Measurements from ENCODE around the gene KLF4. TPM values are rescaled to one million over a fixed set of nuclear protein-coding genes. Genes with fewer than 3 reads are reported as not detected.
"Not testable (repeated sequence)": the region's sequence is repeated elsewhere in the genome, so short reads cannot be mapped to it uniquely, and the experiment has no call there.

Gene KLF4
- total and polyA plus RNA-seq, 7 donors = 7.5 to 17.2 (median 13.1) TPM

DNA sequence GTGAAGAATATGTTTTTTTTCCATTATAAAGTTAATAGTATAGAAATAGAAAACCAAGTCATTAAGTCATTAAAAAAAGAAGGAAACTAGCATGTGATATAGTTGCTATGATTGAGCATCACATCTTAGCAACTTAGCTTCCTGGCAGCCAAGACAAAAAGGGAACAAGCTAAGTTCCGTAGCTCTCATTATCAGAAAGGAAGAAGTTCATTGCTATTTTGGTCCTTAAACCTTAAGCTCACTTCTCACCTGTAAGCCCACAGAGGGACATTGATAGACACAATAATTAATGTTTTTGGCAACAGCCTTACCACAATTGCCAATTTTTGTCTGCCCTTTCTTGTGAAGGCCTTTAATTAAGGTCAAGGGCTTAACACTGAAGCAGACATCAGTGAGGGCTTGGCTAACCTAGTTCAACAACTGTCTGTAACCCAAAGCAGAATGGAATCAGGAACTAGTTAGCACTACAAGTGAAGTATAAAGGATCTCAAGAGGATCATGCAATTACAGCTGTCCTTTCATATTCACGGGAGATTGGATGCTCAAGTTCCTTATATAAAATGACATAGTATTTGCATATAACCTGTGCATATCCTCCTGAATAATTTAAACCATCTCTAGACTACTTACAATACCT, 24.0 kb upstream of the KLF4 start:
- WGBS, 3 donors = 52 to 74% (median 64%) methylated on average over 2 of the region's 2 CpGs
- TF ChIP-seq, protein P1, sequence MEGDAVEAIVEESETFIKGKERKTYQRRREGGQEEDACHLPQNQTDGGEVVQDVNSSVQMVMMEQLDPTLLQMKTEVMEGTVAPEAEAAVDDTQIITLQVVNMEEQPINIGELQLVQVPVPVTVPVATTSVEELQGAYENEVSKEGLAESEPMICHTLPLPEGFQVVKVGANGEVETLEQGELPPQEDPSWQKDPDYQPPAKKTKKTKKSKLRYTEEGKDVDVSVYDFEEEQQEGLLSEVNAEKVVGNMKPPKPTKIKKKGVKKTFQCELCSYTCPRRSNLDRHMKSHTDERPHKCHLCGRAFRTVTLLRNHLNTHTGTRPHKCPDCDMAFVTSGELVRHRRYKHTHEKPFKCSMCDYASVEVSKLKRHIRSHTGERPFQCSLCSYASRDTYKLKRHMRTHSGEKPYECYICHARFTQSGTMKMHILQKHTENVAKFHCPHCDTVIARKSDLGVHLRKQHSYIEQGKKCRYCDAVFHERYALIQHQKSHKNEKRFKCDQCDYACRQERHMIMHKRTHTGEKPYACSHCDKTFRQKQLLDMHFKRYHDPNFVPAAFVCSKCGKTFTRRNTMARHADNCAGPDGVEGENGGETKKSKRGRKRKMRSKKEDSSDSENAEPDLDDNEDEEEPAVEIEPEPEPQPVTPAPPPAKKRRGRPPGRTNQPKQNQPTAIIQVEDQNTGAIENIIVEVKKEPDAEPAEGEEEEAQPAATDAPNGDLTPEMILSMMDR (IDR thresholded peaks at IDR 0.05) = no peak
- no peak overlapping the region for H3K27ac ChIP-seq
- DNase-seq (no peak), ATAC-seq (no peak)
- intact Hi-C loops (cut with DNase I) = no loop called here
- H3K27me3 ChIP-seq (ENCODE audit: insufficient read depth in 3 of 3, low read length in 2 of 3) = no peaks in the 10 kb centered on the region
- H3K4me3 ChIP-seq = no peak overlapping the region
- no peaks in the 10 kb centered on the region for H3K4me1 ChIP-seq
- H3K9me3 ChIP-seq = no peaks in the 10 kb centered on the region
- no peaks in the 10 kb centered on the region for H3K36me3 ChIP-seq (ENCODE audit: insufficient read depth in 1 of 2, low read depth in 1 of 2)

DNA sequence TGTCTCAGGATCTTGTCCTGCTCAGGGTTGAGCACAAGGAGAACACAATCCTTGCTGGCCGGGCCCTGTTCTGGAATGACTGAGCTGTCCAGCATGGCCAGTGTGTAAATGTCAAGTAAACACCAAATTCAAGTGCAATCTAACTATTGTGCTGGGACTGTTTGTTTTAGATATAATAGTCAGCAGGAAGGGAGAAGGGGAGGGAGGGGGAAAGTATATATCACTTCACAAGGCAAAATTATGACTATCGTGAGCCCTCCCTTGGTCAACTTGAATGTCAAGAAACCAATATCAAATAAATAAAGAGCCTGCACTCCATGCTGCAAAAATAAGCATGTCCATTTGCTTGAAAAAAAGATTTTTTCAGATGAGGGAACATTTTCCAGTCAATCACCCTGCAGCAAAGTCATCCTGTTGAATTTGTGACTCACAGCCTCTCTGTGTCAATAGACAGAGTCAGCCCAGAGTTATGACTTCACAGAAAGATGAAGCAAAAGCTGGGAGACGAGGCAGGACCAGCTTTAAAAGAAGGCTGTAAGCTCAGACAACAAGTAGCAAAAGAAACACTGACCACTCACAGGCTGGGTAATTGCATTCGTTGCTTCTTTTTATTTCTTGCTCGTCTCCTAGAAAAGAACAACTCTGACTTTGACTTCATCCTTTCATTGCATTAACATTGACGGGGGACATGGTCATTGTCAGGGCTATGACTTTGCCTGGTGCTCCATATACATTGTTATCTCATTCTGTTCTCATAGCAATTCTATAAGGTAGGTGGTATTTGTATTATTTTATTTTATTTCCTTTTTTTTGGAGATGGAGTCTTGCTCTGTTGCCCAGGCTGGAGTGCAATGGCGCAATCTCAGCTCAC, 15.3 kb upstream of the KLF4 start:
- Histone ChIP-seq H3K27me3 (ENCODE audit: insufficient read depth in 3 of 3, low read length in 2 of 3) (no peaks in the 10 kb centered on the region), H3K36me3 (ENCODE audit: insufficient read depth in 1 of 2, low read depth in 1 of 2) (no peaks in the 10 kb centered on the region), H3K4me1 (no peaks in the 10 kb centered on the region), H3K9me3 (no peaks in the 10 kb centered on the region), H3K4me3 (no peak overlapping the region), H3K27ac (no peak overlapping the region)
- intact Hi-C loops (cut with DNase I) = loop anchor here in 1 of 2 donors (10.0 kb wide), 1 partner anchor 60 kb away; no protein-coding TSS in a partner anchor
- no peak for DNase-seq
- TF ChIP-seq, protein P1 (IDR thresholded peaks at IDR 0.05) = no peak
- ATAC-seq = no peak
- 76 to 84% (median 80%) methylated on average over 7 of the region's 7 CpGs for WGBS, 3 donors

DNA sequence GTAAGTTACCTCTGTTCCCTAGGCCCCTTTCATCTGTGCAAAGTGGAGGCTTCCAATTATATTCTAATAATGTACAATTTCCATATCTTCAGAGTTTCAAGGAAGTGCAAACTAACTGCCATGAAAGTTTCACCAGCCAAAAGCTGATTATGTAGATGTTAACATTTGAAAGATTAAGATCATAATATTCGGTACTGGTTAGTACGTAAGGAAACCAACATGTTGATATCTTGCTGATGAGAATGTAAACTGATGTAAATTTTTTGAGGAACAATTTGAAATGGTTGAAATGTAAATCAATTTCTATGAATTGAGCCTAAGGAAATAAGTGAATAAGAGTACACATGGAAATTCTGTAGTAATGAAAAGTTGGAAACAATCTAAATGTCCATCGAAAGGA, 12.9 kb upstream of the KLF4 start:
- Histone ChIP-seq H3K27ac (no peak overlapping the region), H3K4me3 (no peak overlapping the region), H3K9me3 (no peaks in the 10 kb centered on the region), H3K27me3 (ENCODE audit: insufficient read depth in 3 of 3, low read length in 2 of 3) (no peaks in the 10 kb centered on the region), H3K36me3 (ENCODE audit: insufficient read depth in 1 of 2, low read depth in 1 of 2) (no peaks in the 10 kb centered on the region), H3K4me1 (no peaks in the 10 kb centered on the region)
- intact Hi-C loops (cut with DNase I) = loop anchor here in 1 of 2 donors (10.0 kb wide), 1 partner anchor 62 kb away; no protein-coding TSS in a partner anchor
- 95 to 97% (median 97%) methylated on average over 3 of the region's 3 CpGs for WGBS, 3 donors
- ATAC-seq (no peak), DNase-seq (no peak)
- TF ChIP-seq, protein P1 (IDR thresholded peaks at IDR 0.05) = no peak

DNA sequence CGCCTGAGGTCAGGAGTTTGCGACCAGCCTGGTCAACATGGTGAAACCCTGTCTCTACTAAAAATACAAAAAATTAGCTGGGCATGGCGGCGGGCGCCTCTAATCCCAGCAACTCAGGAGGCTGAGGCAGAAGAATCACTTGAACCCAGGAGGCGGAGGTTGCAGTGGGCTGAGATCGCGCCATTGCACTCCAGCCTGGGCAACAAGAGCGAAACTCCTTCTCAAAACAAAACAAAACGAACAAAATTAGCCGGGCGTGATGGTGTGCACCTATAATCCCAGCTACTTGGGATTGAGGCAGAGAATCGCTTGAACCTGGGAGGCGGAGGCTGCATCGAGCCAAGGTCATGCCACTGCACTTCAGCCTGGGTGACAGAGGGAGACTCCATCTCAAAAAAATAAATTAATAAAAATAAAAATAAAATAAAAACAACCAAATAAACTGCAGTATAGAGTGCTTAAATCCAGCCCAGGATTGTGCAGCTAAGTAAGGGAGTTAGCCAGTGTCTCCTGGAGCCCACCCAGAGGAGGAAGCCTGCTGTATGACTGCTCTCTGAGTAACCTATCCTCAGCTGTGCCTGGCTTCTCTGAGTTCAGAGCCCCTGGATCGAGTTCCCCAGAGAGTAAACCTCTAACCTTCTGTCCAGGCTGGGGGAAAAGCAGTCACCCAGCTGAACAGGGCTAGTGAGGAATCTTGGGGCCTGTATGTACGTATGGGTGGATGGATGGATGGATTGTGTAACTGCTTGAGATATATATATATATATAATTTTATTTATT, 11.0 kb upstream of the KLF4 start:
- H3K9me3 ChIP-seq; DNase-seq; H3K27ac ChIP-seq; H3K4me1 ChIP-seq; H3K4me3 ChIP-seq; ATAC-seq; H3K36me3 ChIP-seq (ENCODE audit: insufficient read depth in 1 of 2, low read depth in 1 of 2); H3K27me3 ChIP-seq (ENCODE audit: insufficient read depth in 3 of 3, low read length in 2 of 3): not testable (repeated sequence)
- 93 to 96% (median 94%) methylated on average over 17 of the region's 17 CpGs for WGBS, 3 donors
- intact Hi-C loops (cut with DNase I) = loop anchor here in 1 of 2 donors (10.0 kb wide), 1 partner anchor 64 kb away; no protein-coding TSS in a partner anchor
